ENCODE data around the gene NOC2L.
A peak's percentile ranks its signal among the peaks of the same experiment; 100 is the strongest.

The NOC2L gene

GRCh38 chr1:940107-941014, 18.7 kb downstream of the NOC2L start:
- peaks cover 11% of the 10 kb centered on the region for H3K36me3 Mint-ChIP-seq (ENCODE audit: low read depth)
- no peaks in the 10 kb centered on the region for H3K9me3 Mint-ChIP-seq

DNA sequence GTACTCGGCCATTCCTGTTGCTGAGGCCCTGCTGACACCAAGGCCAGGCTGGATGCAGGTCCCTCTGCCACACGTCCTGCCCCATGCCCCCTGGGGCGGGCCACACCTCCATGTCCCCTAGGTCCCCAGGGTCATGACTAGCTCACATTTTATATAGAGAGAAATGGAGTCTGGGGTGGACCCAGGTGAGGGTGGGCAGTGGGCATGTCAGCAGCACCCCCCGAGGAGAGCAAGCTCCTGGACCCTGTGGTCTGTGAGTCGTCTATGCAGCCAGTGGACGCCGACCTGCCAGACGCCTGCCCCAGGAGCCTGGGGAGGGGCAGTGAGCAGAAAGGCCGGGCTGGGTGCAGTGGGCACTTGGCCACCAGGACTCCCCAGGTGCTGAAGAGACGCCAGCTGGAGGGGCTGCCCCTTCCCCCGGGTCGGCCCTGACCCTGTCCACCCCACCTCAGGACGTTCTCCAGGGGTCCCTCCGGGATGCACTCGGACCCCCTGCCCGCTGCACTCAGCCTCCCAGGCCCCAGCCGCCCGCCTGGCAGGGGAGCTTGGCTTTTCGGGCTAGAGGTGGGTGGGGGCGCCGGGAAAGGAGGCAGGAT, 19.4 kb downstream of the NOC2L start:
- Mint-ChIP-seq H3K4me3 (peak overlapping the region; percentile 9 to 38 (median 34)), H3K27ac (peak overlapping the region; percentile 59 to 93 (median 91)), H3K27me3 (ENCODE audit: low read depth) (peaks cover 26% of the 10 kb centered on the region), H3K4me1 (peaks cover 35% of the 10 kb centered on the region), H3K9me3 (no peaks in the 10 kb centered on the region), H3K36me3 (ENCODE audit: low read depth) (peaks cover 6% of the 10 kb centered on the region)
- no peak for TF ChIP-seq CTCF (IDR thresholded peaks at IDR 0.05; ENCODE audit: unreplicated experiment in 3 of 3)

More at GRCh38 chr1:940107-941014, 18.7 kb downstream of the NOC2L start:
- Mint-ChIP-seq H3K4me3 (peak overlapping the region; percentile 52 to 56 (median 54)), H3K27me3 (ENCODE audit: low read depth) (peaks cover 21% of the 10 kb centered on the region), H3K27ac (peak overlapping the region; percentile 74 to 93 (median 91)), H3K4me1 (peaks cover 33% of the 10 kb centered on the region)
- TF ChIP-seq CTCF (IDR thresholded peaks at IDR 0.05; ENCODE audit: unreplicated experiment in 3 of 3), result no peak

- Mint-ChIP-seq H3K4me3 (peak overlapping the region; percentile 21 to 38 (median 34)), H3K27me3 (ENCODE audit: low read depth) (peaks cover 23% of the 10 kb centered on the region), H3K9me3 (no peaks in the 10 kb centered on the region), H3K27ac (peak overlapping the region; percentile 84 to 93 (median 85)), H3K4me1 (peaks cover 28% of the 10 kb centered on the region), H3K36me3 (ENCODE audit: low read depth) (peaks cover under 1% of the 10 kb centered on the region)
- TF ChIP-seq CTCF (IDR thresholded peaks at IDR 0.05; ENCODE audit: unreplicated experiment in 3 of 3), result peak in 1 of 3 experiments; percentile 15
Measured at GRCh38 chr1:938711-939489, 20.2 kb downstream of the NOC2L start.

GRCh38 chr1:938088-938683, 20.9 kb downstream of the NOC2L start:
- no peaks in the 10 kb centered on the region for H3K36me3 Mint-ChIP-seq (ENCODE audit: low read depth)
- H3K27ac Mint-ChIP-seq, result peak overlapping the region; percentile 84 to 85 (median 85)
- peaks cover 27% of the 10 kb centered on the region for H3K27me3 Mint-ChIP-seq (ENCODE audit: low read depth)
- H3K4me3 Mint-ChIP-seq, result peak overlapping the region; percentile 21 to 47 (median 30)
- H3K9me3 Mint-ChIP-seq, result no peaks in the 10 kb centered on the region
- peaks cover 33% of the 10 kb centered on the region for H3K4me1 Mint-ChIP-seq
- peak; percentile 41 to 45 (median 42) for TF ChIP-seq CTCF (IDR thresholded peaks at IDR 0.05; ENCODE audit: unreplicated experiment in 3 of 3)

DNA sequence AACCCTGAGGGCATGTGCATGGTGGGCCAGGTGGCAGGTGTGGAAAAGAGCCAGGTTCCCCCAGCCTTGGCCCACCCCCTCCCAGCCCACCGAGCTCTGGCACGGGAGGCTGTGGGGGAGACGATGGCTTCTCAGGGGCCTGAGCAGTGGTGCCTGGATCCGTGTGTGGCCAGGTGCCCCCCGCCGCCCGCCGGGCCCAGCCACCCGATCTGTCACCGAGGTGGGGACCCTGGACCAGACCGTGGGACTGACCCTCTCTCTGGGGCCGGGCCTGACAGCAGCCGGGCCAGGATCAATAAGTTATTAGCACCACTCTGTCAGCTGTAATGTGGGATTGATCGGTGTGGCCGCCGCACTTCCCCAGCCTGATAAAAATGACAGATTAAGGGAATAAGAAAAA, 21.5 kb downstream of the NOC2L start:
- Mint-ChIP-seq H3K27ac (peak overlapping the region; percentile 84 to 85 (median 85)), H3K9me3 (no peaks in the 10 kb centered on the region), H3K36me3 (ENCODE audit: low read depth) (no peaks in the 10 kb centered on the region), H3K27me3 (ENCODE audit: low read depth) (peaks cover 30% of the 10 kb centered on the region), H3K4me1 (peaks cover 37% of the 10 kb centered on the region), H3K4me3 (peak overlapping the region in 2 of 3 experiments; percentile 27 to 47)
- TF ChIP-seq CTCF (IDR thresholded peaks at IDR 0.05; ENCODE audit: unreplicated experiment in 3 of 3), result no peak

All from nephron (organoid).